Measurements from ENCODE around the gene CNBD2. TPM values are rescaled to one million over a fixed set of nuclear protein-coding genes. Genes with fewer than 3 reads are reported as not detected.
"Not testable (repeated sequence)": the region's sequence is repeated elsewhere in the genome, so short reads cannot be mapped to it uniquely, and the experiment has no call there.

CNBD2 gene
- total RNA-seq, 1 experiment from 2014 or later, result 3.8 TPM

DNA sequence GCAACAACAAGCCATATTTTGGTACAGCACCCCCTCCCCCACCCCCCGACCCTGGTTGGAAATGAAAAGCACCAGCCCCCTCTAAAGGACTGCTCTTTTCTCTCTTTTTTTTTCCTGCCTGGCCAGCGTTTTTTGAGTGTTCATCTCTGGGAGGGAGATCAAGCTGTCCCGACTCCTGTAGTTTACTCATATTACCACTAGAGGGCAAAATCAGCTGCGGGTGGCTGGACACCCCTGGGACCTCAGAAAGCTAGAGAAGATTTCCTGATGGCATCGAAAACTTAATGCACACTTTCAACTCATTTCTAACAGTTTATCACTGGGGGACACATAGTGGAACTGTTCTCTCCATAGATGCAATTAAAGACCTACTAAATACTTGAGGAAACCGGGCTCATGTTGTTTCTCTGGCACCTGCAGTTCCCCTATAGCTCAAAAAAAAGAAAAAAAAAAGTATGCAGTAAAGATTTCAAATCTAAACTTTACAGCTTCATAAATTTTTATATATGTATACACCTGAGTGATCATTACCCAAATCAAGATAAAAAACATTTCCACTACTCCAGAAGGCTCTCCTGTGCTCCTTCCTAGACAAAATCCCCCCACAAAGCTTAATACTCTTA is 24.4 kb downstream of the CNBD2 start:
- H3K27me3 Mint-ChIP-seq (ENCODE audit: low read depth), result no peaks in the 10 kb centered on the region
- no peaks in the 10 kb centered on the region for H3K9me3 Mint-ChIP-seq
- DNase-seq (ENCODE audit: low spot score) (peak; percentile 23), ATAC-seq (peak; percentile 63)
- H3K4me3 Mint-ChIP-seq, result no peak overlapping the region
- CTCF ChIA-PET, result interaction anchor here (0.5 to 6.1 kb wide), 77 partner anchors 10 to 501 kb away, joined by 3 to 366 read pairs (median 6); partner anchors contain the start of genes AAR2, CNBD2, SCAND1 and SPAG4
- H3K36me3 Mint-ChIP-seq, result no peaks in the 10 kb centered on the region
- no peak overlapping the region for H3K27ac Mint-ChIP-seq
- POLR2A ChIA-PET, result interaction anchor here (0.6 to 2.4 kb wide), 4 partner anchors 39 to 1563 kb away, joined by 3 to 14 read pairs (median 4); partner anchors contain the start of gene SCAND1
- TF ChIP-seq, protein P1, sequence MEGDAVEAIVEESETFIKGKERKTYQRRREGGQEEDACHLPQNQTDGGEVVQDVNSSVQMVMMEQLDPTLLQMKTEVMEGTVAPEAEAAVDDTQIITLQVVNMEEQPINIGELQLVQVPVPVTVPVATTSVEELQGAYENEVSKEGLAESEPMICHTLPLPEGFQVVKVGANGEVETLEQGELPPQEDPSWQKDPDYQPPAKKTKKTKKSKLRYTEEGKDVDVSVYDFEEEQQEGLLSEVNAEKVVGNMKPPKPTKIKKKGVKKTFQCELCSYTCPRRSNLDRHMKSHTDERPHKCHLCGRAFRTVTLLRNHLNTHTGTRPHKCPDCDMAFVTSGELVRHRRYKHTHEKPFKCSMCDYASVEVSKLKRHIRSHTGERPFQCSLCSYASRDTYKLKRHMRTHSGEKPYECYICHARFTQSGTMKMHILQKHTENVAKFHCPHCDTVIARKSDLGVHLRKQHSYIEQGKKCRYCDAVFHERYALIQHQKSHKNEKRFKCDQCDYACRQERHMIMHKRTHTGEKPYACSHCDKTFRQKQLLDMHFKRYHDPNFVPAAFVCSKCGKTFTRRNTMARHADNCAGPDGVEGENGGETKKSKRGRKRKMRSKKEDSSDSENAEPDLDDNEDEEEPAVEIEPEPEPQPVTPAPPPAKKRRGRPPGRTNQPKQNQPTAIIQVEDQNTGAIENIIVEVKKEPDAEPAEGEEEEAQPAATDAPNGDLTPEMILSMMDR (IDR thresholded peaks at IDR 0.05), result peak; percentile 83
- TF ChIP-seq ZNF423 (CRISPR knock-in tag; IDR thresholded peaks at IDR 0.05) (peak; percentile 69), ZNF263 (CRISPR knock-in tag; IDR thresholded peaks at IDR 0.05; ENCODE audit: low read depth) (no peak)
- H3K4me1 Mint-ChIP-seq, result peaks cover 10% of the 10 kb centered on the region

DNA sequence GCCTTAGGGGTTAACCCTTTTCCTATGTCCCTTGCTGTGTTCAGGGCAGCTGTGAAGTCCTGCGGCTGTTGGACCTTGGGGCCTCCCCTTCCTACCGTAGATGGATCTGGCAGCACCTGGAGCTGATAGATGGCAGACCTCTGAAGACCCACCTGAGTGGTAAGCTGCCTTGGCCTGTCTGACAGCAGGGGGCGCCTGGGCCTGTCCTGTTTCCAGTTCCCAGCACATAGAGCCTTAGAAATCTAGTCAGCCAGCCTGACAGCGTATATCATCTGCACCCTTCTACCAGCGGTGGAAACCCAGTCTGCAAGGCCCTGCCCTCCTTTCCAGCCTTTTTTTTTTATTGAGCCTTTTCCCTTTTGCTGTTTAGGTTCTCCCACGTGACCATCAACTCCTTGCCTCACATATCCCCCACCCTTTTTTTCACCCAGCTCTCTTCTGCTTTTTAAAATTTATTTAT is 26.6 kb downstream of the CNBD2 start:
- TF ChIP-seq, protein P2, sequence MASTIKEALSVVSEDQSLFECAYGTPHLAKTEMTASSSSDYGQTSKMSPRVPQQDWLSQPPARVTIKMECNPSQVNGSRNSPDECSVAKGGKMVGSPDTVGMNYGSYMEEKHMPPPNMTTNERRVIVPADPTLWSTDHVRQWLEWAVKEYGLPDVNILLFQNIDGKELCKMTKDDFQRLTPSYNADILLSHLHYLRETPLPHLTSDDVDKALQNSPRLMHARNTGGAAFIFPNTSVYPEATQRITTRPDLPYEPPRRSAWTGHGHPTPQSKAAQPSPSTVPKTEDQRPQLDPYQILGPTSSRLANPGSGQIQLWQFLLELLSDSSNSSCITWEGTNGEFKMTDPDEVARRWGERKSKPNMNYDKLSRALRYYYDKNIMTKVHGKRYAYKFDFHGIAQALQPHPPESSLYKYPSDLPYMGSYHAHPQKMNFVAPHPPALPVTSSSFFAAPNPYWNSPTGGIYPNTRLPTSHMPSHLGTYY (CRISPR knock-in tag; IDR thresholded peaks at IDR 0.05), result peak; percentile 61; the same call in 1 of the 2 replicates
- TF ChIP-seq, protein P3, sequence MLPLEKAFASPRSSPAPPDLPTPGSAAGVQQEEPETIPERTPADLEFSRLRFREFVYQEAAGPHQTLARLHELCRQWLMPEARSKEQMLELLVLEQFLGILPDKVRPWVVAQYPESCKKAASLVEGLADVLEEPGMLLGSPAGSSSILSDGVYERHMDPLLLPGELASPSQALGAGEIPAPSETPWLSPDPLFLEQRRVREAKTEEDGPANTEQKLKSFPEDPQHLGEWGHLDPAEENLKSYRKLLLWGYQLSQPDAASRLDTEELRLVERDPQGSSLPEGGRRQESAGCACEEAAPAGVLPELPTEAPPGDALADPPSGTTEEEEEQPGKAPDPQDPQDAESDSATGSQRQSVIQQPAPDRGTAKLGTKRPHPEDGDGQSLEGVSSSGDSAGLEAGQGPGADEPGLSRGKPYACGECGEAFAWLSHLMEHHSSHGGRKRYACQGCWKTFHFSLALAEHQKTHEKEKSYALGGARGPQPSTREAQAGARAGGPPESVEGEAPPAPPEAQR (CRISPR knock-in tag; IDR thresholded peaks at IDR 0.05), result 0 out of 2 replicates have a peak, but pooled peaks have one; percentile 49
- TF ChIP-seq, protein P1 (IDR thresholded peaks at IDR 0.05), result peak; percentile 71
- TF ChIP-seq SOX15 (CRISPR knock-in tag; IDR thresholded peaks at IDR 0.05) (no peak), EMX1 (CRISPR knock-in tag; IDR thresholded peaks at IDR 0.05) (peak; percentile 79; the same call in 1 of the 2 replicates), TEAD1 (CRISPR knock-in tag; IDR thresholded peaks at IDR 0.05) (0 out of 2 replicates have a peak, but pooled peaks have one; percentile 20)
- TF ChIP-seq, protein P4, sequence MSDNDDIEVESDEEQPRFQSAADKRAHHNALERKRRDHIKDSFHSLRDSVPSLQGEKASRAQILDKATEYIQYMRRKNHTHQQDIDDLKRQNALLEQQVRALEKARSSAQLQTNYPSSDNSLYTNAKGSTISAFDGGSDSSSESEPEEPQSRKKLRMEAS (CRISPR knock-in tag; IDR thresholded peaks at IDR 0.05), result no peak
- Mint-ChIP-seq H3K36me3 (no peaks in the 10 kb centered on the region), H3K4me1 (peaks cover 10% of the 10 kb centered on the region), H3K9me3 (0 out of 2 replicates have a peak, but pooled peaks cover 3% of the 10 kb centered on the region), H3K27ac (no peak overlapping the region), H3K4me3 (no peak overlapping the region), H3K27me3 (ENCODE audit: low read depth) (no peaks in the 10 kb centered on the region)
- ChIA-PET CTCF (interaction anchor here (0.6 to 6.1 kb wide), 41 partner anchors 8 to 460 kb away, joined by 3 to 366 read pairs (median 5); partner anchors contain the start of gene SCAND1), POLR2A (interaction anchor here (0.6 kb wide), 1 partner anchor 1089 kb away, joined by 4 read pairs; no protein-coding TSS in a partner anchor)
- ATAC-seq (peak; percentile 97), DNase-seq (ENCODE audit: low spot score) (peak; percentile 94)

DNA sequence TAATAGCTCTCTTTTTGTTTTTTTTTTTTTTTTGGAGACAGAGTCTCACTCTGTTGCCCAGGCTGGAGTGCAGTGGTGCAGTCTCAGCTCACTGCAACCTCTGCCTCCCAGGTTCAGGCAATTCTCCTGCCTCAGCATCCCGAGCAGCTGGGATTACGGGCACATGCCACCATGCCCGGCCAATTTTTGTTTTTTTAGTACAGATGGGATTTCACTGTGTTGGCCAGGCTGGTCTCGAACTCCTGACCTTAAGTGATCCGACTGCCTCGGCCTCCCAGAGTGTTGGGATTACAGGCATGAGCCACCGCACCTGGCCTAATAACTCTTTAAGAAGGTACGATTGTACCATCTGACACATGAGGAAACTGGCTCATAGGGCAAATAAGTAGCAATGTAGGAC is 28.1 kb downstream of the CNBD2 start:
- H3K4me1 Mint-ChIP-seq; ATAC-seq; H3K36me3 Mint-ChIP-seq; H3K27me3 Mint-ChIP-seq (ENCODE audit: low read depth); H3K4me3 Mint-ChIP-seq; DNase-seq (ENCODE audit: low spot score); H3K27ac Mint-ChIP-seq; H3K9me3 Mint-ChIP-seq; POLR2A ChIA-PET: not testable (repeated sequence)
- CTCF ChIA-PET, result interaction anchor here (1.9 to 2.2 kb wide), 2 partner anchors 42 to 142 kb away, joined by 8 to 22 read pairs; partner anchors contain the start of gene SCAND1

DNA sequence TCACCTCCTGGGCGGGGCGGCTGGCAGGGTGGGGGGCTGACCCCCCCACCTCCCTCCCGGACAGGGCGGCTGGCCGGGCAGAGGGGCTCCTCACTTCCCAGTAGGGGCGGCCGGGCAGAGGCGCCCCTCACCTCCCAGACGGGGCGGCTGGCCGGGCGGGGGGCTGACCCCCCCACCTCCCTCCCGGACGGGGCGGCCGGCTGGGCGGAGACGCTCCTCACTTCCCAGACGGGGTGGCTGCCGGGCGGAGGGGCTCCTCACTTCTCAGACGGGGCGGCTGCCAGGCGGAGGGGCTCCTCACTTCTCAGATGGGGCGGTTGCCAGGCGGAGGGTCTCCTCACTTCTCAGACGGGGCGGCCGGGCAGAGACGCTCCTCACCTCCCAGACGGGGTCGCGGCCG is 32.9 kb downstream of the CNBD2 start:
- Mint-ChIP-seq H3K36me3 (peaks cover 15% of the 10 kb centered on the region), H3K9me3 (peaks cover 35% of the 10 kb centered on the region), H3K27me3 (ENCODE audit: low read depth) (peaks cover 16% of the 10 kb centered on the region)
- H3K4me3 Mint-ChIP-seq; DNase-seq (ENCODE audit: low spot score); H3K27ac Mint-ChIP-seq; ATAC-seq; POLR2A ChIA-PET; CTCF ChIA-PET; H3K4me1 Mint-ChIP-seq: not testable (repeated sequence)

Measured in WTC11 (cell line).